Kidney glomerular epithelial cell (primary cell): ENCODE measurements around the gene CHST1.

ENCODE experiments used
- DNase-seq: peaks from one replicate; lab custom pipeline; 2025; lab: John Stamatoyannopoulos, UW

CHST1 gene

GRCh38 chr11:45665206-45665932 lies at the start of gene CHST1:
TSS of gene CHST1 (minus strand) at chr11:45665622. CDS start at chr11:45650923, 14,699 bp downstream.
- DNase-seq, result no peak

- no peak for DNase-seq
Measured at GRCh38 chr11:45713573-45713972, 48.2 kb upstream of the CHST1 start.

- DNase-seq, result no peak
Measured at GRCh38 chr11:45710561-45710960, 45.1 kb upstream of the CHST1 start.

- DNase-seq, result no peak
Measured at GRCh38 chr11:45708887-45709663, 43.7 kb upstream of the CHST1 start.

- DNase-seq, result no peak
Measured at GRCh38 chr11:45704635-45705034, 39.2 kb upstream of the CHST1 start.

GRCh38 chr11:45704133-45704532 lies 38.7 kb upstream of the CHST1 start:
- DNase-seq, result no peak

GRCh38 chr11:45702511-45702910 lies 37.1 kb upstream of the CHST1 start:
- DNase-seq, result no peak

- no peak for DNase-seq
Measured at GRCh38 chr11:45698777-45699497, 33.5 kb upstream of the CHST1 start.

- DNase-seq, result no peak
Measured at GRCh38 chr11:45692808-45693453, 27.5 kb upstream of the CHST1 start.

- DNase-seq, result no peak
Measured at GRCh38 chr11:45688472-45689033, 23.1 kb upstream of the CHST1 start.

GRCh38 chr11:45687836-45688235 lies 22.4 kb upstream of the CHST1 start:
- DNase-seq, result no peak

- no peak for DNase-seq
Measured at GRCh38 chr11:45685964-45686537, 20.6 kb upstream of the CHST1 start.

- DNase-seq, result no peak
Measured at GRCh38 chr11:45684440-45684839, 19.0 kb upstream of the CHST1 start.

GRCh38 chr11:45683271-45684058 lies 18.0 kb upstream of the CHST1 start:
- DNase-seq, result no peak

GRCh38 chr11:45679806-45680205 lies 14.4 kb upstream of the CHST1 start:
- no peak for DNase-seq

GRCh38 chr11:45678976-45679375 lies 13.6 kb upstream of the CHST1 start:
- DNase-seq, result no peak

GRCh38 chr11:45677770-45678512 lies 12.5 kb upstream of the CHST1 start:
- no peak for DNase-seq

- no peak for DNase-seq
Measured at GRCh38 chr11:45676522-45677095, 11.2 kb upstream of the CHST1 start.

- no peak for DNase-seq
Measured at GRCh38 chr11:45675646-45676045, 10.2 kb upstream of the CHST1 start.
